ENCODE measurements around the gene EIF4E3. TPM values are rescaled to one million over a fixed set of nuclear protein-coding genes. Genes with fewer than 3 reads are reported as not detected.

EIF4E3 gene
- total RNA-seq, 4 donors from 2014 or later, result 20.6 to 40.8 (median 23.9) TPM

GRCh38 chr3:71722693-71723092, 2.5 kb downstream of the EIF4E3 start:
- Histone ChIP-seq H3K36me3 (no peaks in the 10 kb centered on the region), H3K4me1 (peaks cover 0 to 18% (median 0%) of the 10 kb centered on the region in 4 donors), H3K27me3 (no peaks in the 10 kb centered on the region), H3K9me3 (no peaks in the 10 kb centered on the region), H3K27ac (peak overlapping the region in 2 of 4 donors; percentile 10 to 51), H3K4me3 (no peak overlapping the region)
- no peak for DNase-seq
- TF ChIP-seq, protein P1, sequence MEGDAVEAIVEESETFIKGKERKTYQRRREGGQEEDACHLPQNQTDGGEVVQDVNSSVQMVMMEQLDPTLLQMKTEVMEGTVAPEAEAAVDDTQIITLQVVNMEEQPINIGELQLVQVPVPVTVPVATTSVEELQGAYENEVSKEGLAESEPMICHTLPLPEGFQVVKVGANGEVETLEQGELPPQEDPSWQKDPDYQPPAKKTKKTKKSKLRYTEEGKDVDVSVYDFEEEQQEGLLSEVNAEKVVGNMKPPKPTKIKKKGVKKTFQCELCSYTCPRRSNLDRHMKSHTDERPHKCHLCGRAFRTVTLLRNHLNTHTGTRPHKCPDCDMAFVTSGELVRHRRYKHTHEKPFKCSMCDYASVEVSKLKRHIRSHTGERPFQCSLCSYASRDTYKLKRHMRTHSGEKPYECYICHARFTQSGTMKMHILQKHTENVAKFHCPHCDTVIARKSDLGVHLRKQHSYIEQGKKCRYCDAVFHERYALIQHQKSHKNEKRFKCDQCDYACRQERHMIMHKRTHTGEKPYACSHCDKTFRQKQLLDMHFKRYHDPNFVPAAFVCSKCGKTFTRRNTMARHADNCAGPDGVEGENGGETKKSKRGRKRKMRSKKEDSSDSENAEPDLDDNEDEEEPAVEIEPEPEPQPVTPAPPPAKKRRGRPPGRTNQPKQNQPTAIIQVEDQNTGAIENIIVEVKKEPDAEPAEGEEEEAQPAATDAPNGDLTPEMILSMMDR (IDR thresholded peaks at IDR 0.05), result no peak
- no peak for TF ChIP-seq POLR2A (IDR thresholded peaks at IDR 0.05)

DNA sequence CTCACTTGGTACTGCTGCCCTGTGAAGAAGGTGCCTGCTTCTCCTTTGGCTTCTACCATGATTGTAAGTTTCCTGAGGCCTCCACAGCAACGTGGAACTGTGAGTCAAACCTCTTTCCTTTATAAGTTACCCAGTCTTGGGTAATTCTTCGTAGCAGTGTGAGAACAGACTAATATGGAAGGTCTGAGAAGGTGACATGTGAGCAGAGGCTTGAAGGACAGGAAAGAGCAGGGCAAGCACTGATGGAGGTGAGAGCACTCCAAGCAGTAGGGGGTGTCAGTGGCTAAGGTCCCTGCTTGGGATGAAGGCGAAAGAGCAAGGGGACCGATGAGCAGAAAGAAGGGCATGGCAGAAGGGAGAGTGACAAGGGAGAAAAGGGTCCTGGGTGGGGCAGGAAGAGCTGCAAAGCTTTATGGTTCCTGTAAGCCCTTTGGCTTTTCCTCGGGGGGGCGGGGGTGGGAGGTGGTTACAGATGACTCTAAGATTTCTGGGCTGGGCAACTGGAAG, 3.5 kb downstream of the EIF4E3 start:
- Histone ChIP-seq H3K9me3 (no peaks in the 10 kb centered on the region), H3K27ac (peak overlapping the region in 2 of 4 donors; percentile 10 to 19)
- TF ChIP-seq POLR2A (IDR thresholded peaks at IDR 0.05), result no peak

GRCh38 chr3:71721002-71721401, 4.2 kb downstream of the EIF4E3 start:
- H3K9me3 ChIP-seq, result no peaks in the 10 kb centered on the region
- H3K36me3 ChIP-seq, result no peaks in the 10 kb centered on the region
- peaks cover 0 to 12% (median 0%) of the 10 kb centered on the region in 4 donors for H3K4me1 ChIP-seq
- H3K27me3 ChIP-seq, result no peaks in the 10 kb centered on the region
- TF ChIP-seq POLR2A (IDR thresholded peaks at IDR 0.05), result no peak
- TF ChIP-seq, protein P1 (IDR thresholded peaks at IDR 0.05), result no peak
- H3K4me3 ChIP-seq, result no peak overlapping the region
- no peak for DNase-seq
- no peak overlapping the region for H3K27ac ChIP-seq

More for the DNA sequence above, 3.5 kb downstream of the EIF4E3 start:
- no peak overlapping the region for H3K4me3 ChIP-seq
- H3K27me3 ChIP-seq, result no peaks in the 10 kb centered on the region
- no peak for DNase-seq
- H3K4me1 ChIP-seq, result peaks cover 0 to 18% (median 0%) of the 10 kb centered on the region in 4 donors
- no peaks in the 10 kb centered on the region for H3K36me3 ChIP-seq

- Histone ChIP-seq H3K27me3 (no peaks in the 10 kb centered on the region), H3K4me3 (no peak overlapping the region), H3K9me3 (no peaks in the 10 kb centered on the region), H3K36me3 (no peaks in the 10 kb centered on the region), H3K4me1 (peaks cover 0 to 6% (median 0%) of the 10 kb centered on the region in 4 donors), H3K27ac (no peak overlapping the region)
- DNase-seq, result peak in 2 of 3 donors; percentile 21 to 70
- TF ChIP-seq, protein P1 (IDR thresholded peaks at IDR 0.05), result no peak
- TF ChIP-seq POLR2A (IDR thresholded peaks at IDR 0.05), result no peak
These were observed 7.1 kb downstream of the EIF4E3 start for GRCh38 chr3:71718072-71718471.

- Histone ChIP-seq H3K27me3 (no peaks in the 10 kb centered on the region), H3K4me1 (peaks cover 0 to 10% (median 0%) of the 10 kb centered on the region in 4 donors), H3K4me3 (no peak overlapping the region), H3K36me3 (peaks cover 0 to 5% (median 0%) of the 10 kb centered on the region in 3 donors), H3K9me3 (no peaks in the 10 kb centered on the region), H3K27ac (no peak overlapping the region)
- no peak for TF ChIP-seq POLR2A (IDR thresholded peaks at IDR 0.05)
- TF ChIP-seq, protein P1 (IDR thresholded peaks at IDR 0.05), result no peak
- no peak for DNase-seq
These were observed 10.6 kb downstream of the EIF4E3 start for GRCh38 chr3:71714595-71714994.

DNA sequence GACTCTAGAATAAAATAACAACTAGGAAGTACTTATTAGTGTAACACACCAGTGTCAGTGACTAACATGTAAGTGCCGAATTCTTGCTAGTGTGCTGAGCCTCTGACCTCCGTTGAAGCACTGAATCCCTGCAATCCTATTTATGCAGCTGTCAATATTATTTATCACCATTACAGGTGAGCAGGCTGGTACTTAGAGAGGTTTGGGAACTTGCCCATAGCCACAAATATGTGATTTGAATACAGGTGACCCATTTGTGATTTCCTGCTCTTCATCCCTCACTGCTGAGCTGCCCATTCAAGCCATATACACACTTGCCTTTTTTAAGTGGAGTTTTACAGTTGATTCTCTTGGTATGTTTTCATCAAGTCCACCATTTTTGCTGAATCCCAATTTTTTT, 12.2 kb downstream of the EIF4E3 start:
- Histone ChIP-seq H3K27ac (no peak overlapping the region), H3K27me3 (no peaks in the 10 kb centered on the region), H3K9me3 (no peaks in the 10 kb centered on the region), H3K4me1 (peaks cover 0 to 10% (median 0%) of the 10 kb centered on the region in 4 donors), H3K4me3 (no peak overlapping the region), H3K36me3 (peaks cover 0 to 14% (median 0%) of the 10 kb centered on the region in 3 donors)
- TF ChIP-seq, protein P1 (IDR thresholded peaks at IDR 0.05), result no peak
- no peak for TF ChIP-seq POLR2A (IDR thresholded peaks at IDR 0.05)
- no peak for DNase-seq
